ENCODE data around the gene GPR17. TPM values are rescaled to one million over a fixed set of nuclear protein-coding genes. Genes with fewer than 3 reads are reported as not detected.

GPR17 gene
- total RNA-seq, 1 experiment from 2014 or later = not detected

DNA sequence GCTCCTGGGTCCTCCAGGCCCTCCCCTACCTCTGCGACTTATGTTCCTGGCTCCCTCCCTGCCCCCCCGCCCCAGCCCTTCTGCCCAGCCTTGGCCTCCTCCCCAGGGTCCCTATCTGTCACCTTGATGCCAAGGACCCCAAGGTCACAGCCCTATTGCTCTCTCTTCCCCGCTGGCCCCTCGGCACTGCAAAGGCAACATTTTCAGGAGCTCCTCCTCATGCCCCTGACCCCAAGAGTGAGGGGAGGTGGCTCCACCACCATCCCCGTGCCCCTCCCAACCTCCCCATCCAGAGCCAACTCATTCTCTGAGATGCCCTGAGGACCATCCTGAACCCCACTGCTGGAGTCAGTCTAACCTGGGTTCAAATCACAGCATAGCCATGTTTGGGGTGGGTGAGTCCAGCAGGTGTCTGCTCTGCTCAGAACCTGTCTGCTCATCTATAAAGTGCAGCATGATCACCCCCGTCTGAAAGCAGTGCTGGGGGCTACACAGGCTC is 17.7 kb downstream of the GPR17 start:
- CTCF ChIA-PET = interaction anchor here (0.7 kb wide), 1 partner anchor 37 kb away, joined by 3 read pairs; no protein-coding TSS in a partner anchor
- intact Hi-C loops (cut with micrococcal nuclease) = no loop called here
- POLR2A ChIA-PET = no interaction called here
- Mint-ChIP-seq H3K4me3 (ENCODE audit: unreplicated experiment) (no peak overlapping the region), H3K27ac (ENCODE audit: low read depth, unreplicated experiment) (no peak overlapping the region), H3K9me3 (ENCODE audit: unreplicated experiment) (no peaks in the 10 kb centered on the region), H3K4me1 (ENCODE audit: insufficient read depth, unreplicated experiment) (no peaks in the 10 kb centered on the region), H3K36me3 (ENCODE audit: insufficient read depth, unreplicated experiment) (no peaks in the 10 kb centered on the region), H3K27me3 (ENCODE audit: insufficient read depth, unreplicated experiment) (peaks cover 34% of the 10 kb centered on the region)
- no TSS peak for BruUV-seq (replicated peaks)
- DNase-seq (ENCODE audit: unreplicated experiment) = no peak
- TF ChIP-seq, protein P1, sequence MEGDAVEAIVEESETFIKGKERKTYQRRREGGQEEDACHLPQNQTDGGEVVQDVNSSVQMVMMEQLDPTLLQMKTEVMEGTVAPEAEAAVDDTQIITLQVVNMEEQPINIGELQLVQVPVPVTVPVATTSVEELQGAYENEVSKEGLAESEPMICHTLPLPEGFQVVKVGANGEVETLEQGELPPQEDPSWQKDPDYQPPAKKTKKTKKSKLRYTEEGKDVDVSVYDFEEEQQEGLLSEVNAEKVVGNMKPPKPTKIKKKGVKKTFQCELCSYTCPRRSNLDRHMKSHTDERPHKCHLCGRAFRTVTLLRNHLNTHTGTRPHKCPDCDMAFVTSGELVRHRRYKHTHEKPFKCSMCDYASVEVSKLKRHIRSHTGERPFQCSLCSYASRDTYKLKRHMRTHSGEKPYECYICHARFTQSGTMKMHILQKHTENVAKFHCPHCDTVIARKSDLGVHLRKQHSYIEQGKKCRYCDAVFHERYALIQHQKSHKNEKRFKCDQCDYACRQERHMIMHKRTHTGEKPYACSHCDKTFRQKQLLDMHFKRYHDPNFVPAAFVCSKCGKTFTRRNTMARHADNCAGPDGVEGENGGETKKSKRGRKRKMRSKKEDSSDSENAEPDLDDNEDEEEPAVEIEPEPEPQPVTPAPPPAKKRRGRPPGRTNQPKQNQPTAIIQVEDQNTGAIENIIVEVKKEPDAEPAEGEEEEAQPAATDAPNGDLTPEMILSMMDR (IDR thresholded peaks at IDR 0.05; ENCODE audit: unreplicated experiment) = no peak

DNA sequence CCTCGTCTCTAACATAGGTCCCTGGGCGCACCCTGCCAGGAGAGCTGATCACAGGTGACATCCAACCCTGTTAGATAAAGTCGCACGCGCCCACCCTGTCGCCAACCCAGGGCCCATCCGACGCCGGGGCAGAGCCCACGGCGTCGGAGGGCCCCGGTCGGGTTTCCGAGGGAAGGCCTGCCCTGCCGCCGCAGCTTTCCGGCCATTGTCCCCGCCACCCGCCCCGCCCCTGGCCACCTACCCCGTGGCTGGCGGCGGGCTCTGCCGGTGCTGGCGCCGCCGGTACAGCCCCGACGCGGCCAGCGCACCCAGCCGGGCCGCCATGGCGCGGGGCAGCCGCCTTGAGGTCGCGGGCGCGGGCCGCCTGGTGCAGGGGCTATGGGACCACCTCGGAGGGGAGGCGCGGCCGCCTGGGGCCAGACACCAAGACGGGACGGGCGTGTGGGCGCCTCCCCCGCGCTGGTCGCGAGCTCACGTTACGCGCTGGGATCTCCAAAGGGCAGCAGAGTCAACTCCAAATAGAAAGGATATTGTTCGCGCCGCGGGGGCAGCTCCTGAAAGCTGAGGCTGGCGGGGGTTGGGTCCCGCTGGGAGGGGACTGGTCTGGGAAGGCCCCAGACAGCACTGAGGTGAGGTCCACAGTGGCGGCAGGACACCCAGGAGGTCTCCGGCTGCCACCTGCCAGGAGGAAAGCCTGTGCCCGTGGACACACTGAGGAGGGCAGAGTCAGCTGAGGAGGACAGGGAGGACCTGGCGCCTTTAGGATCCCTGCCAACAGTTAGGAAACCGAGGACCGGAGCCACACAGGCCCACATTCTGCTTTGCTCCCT is 18.3 kb downstream of the GPR17 start:
- no peak for DNase-seq (ENCODE audit: unreplicated experiment)
- POLR2A ChIA-PET = interaction anchor here (0.6 kb wide), 1 partner anchor 473 kb away, joined by 3 read pairs; no protein-coding TSS in a partner anchor
- CTCF ChIA-PET = no interaction called here
- H3K27ac Mint-ChIP-seq (ENCODE audit: low read depth, unreplicated experiment) = no peak overlapping the region
- H3K4me3 Mint-ChIP-seq (ENCODE audit: unreplicated experiment) = no peak overlapping the region
- H3K27me3 Mint-ChIP-seq (ENCODE audit: insufficient read depth, unreplicated experiment) = peaks cover 41% of the 10 kb centered on the region
- TF ChIP-seq, protein P1 (IDR thresholded peaks at IDR 0.05; ENCODE audit: unreplicated experiment) = no peak
- H3K36me3 Mint-ChIP-seq (ENCODE audit: insufficient read depth, unreplicated experiment) = no peaks in the 10 kb centered on the region
- intact Hi-C loops (cut with micrococcal nuclease) = no loop called here
- H3K9me3 Mint-ChIP-seq (ENCODE audit: unreplicated experiment) = no peaks in the 10 kb centered on the region
- no peaks in the 10 kb centered on the region for H3K4me1 Mint-ChIP-seq (ENCODE audit: insufficient read depth, unreplicated experiment)
- no TSS peak for BruUV-seq (replicated peaks)

DNA sequence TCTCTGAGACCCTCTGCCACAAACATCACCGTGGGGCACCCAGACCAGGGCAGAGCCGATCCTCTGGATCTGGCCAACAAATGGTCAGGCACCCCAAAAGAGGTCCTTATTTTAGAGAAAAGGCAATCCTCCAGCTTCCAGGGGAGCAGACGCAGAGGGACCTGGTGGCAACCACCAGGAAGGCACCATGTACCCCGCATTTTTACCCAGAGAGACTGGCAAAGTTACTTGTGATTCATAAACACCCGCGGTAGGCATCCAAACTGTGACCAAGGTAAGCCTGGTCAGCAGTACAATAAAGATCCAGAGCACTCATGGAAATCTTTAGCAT is 18.9 kb downstream of the GPR17 start:
- ChIA-PET POLR2A (interaction anchor here (0.6 kb wide), 2 partner anchors 147 to 473 kb away, joined by 3 read pairs; no protein-coding TSS in a partner anchor), CTCF (no interaction called here)
- DNase-seq (ENCODE audit: unreplicated experiment) = no peak
- Mint-ChIP-seq H3K9me3 (ENCODE audit: unreplicated experiment) (no peaks in the 10 kb centered on the region), H3K4me1 (ENCODE audit: insufficient read depth, unreplicated experiment) (no peaks in the 10 kb centered on the region), H3K4me3 (ENCODE audit: unreplicated experiment) (no peak overlapping the region), H3K36me3 (ENCODE audit: insufficient read depth, unreplicated experiment) (no peaks in the 10 kb centered on the region), H3K27ac (ENCODE audit: low read depth, unreplicated experiment) (no peak overlapping the region), H3K27me3 (ENCODE audit: insufficient read depth, unreplicated experiment) (peaks cover 45% of the 10 kb centered on the region)
- TF ChIP-seq, protein P1 (IDR thresholded peaks at IDR 0.05; ENCODE audit: unreplicated experiment) = no peak
- intact Hi-C loops (cut with micrococcal nuclease) = no loop called here
- no TSS peak for BruUV-seq (replicated peaks)

DNA sequence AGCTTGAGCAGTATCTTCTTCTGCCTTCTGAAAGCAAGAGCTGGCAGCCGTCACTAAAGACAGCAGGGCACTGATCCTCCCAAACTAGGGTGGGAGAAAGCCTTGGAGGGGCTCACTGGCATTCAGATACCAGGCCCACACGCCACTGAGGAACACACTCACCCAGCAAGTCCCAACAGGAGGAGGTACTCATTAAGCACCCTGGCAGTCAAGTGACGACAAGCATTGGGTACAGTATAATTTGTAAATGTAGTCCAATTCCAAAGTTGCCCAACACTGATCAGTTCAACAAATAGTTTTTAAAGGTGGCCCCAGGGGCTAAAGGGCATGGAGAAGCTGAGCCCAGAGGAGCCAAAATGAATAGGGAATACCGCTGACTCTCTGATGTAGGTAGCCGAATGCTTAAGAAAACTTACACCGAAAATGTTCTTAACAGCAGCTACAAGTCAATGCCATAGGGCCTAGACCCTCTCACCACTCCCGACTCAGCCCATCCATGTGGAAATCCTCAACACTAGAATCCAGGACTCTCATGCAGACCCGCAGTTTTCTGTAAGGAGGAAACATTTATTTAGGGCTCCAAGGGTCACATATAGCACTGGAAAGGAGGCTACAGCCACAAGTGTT is 19.4 kb downstream of the GPR17 start:
- no peak overlapping the region for H3K4me3 Mint-ChIP-seq (ENCODE audit: unreplicated experiment)
- no peak for DNase-seq (ENCODE audit: unreplicated experiment)
- intact Hi-C loops (cut with micrococcal nuclease) = no loop called here
- H3K9me3 Mint-ChIP-seq (ENCODE audit: unreplicated experiment) = no peaks in the 10 kb centered on the region
- TF ChIP-seq, protein P1 (IDR thresholded peaks at IDR 0.05; ENCODE audit: unreplicated experiment) = no peak
- BruUV-seq (replicated peaks) = no TSS peak
- ChIA-PET POLR2A (interaction anchor here (0.6 kb wide), 1 partner anchor 146 kb away, joined by 3 read pairs; no protein-coding TSS in a partner anchor), CTCF (no interaction called here)
- H3K27me3 Mint-ChIP-seq (ENCODE audit: insufficient read depth, unreplicated experiment) = peaks cover 45% of the 10 kb centered on the region
- no peak overlapping the region for H3K27ac Mint-ChIP-seq (ENCODE audit: low read depth, unreplicated experiment)
- H3K4me1 Mint-ChIP-seq (ENCODE audit: insufficient read depth, unreplicated experiment) = no peaks in the 10 kb centered on the region
- H3K36me3 Mint-ChIP-seq (ENCODE audit: insufficient read depth, unreplicated experiment) = no peaks in the 10 kb centered on the region
